DND-41 (cell line): ENCODE data around the gene COL2A1.

Experiments used
- ATAC-seq: fragments of 200-7000 bp; cut with Tn5 transposase; 3 replicates; pipeline ENCODE4 v1.9.1; 2021; ENCODE audit warnings: low read depth; ENCODE audit not compliant: insufficient read depth
- DNase-seq: peaks from one replicate; pipeline ENCODE4 v3.0.0-alpha.2; 2020
- H2AFZ ChIP-seq: 2 replicates; pipeline ENCODE4 v1.6.0; 2012; ENCODE audit warnings: low read depth, low read length
- H3K27ac ChIP-seq: 2 replicates; pipeline ENCODE4 v1.5.1; 2012; ENCODE audit warnings: low read length, inconsistent platforms
- H3K27me3 ChIP-seq: fragments of 200-600 bp; sonication (generic); 2 replicates; pipeline ENCODE4 v1.6.0; 2012; ENCODE audit warnings: low read length, mild to moderate bottlenecking, inconsistent platforms; ENCODE audit not compliant: insufficient read depth, poor library complexity
- H3K36me3 ChIP-seq: 2 replicates; pipeline ENCODE4 v1.5.1; 2012; ENCODE audit warnings: low read length, inconsistent platforms; ENCODE audit not compliant: insufficient read depth
- H3K4me1 ChIP-seq: 2 replicates; pipeline ENCODE4 v1.5.1; 2012; ENCODE audit warnings: mild to moderate bottlenecking, low read length; ENCODE audit not compliant: insufficient read depth
- H3K4me2 ChIP-seq: 2 replicates; pipeline ENCODE4 v1.6.0; 2012; ENCODE audit warnings: mild to moderate bottlenecking, moderate library complexity, low read length, inconsistent platforms; ENCODE audit not compliant: insufficient read depth
- H3K4me3 ChIP-seq, 2 experiments: fragments of 200-600 bp in 1 of 2; shearing (Covaris generic) in 1 of 2; 2 replicates each; pipeline ENCODE4 v1.5.1; 2012 to 2016; ENCODE audit warnings: inconsistent platforms in 2 of 2, low read length in 2 of 2, mild to moderate bottlenecking in 2 of 2, low read depth in 1 of 2, moderate library complexity in 1 of 2
- H3K79me2 ChIP-seq: 2 replicates; pipeline ENCODE4 v1.6.0; 2012; ENCODE audit warnings: low read length, inconsistent platforms; ENCODE audit not compliant: insufficient read depth
- H3K9ac ChIP-seq: 2 replicates; pipeline ENCODE4 v1.6.0; 2012; ENCODE audit warnings: low read depth, mild to moderate bottlenecking, inconsistent platforms, low read length, moderate library complexity
- H3K9me3 ChIP-seq: 2 replicates; pipeline ENCODE4 v1.5.1; 2012; ENCODE audit warnings: low read length, moderate library complexity, mild to moderate bottlenecking, inconsistent platforms; ENCODE audit not compliant: insufficient read depth, severe bottlenecking
- H4K20me1 ChIP-seq: 2 replicates; pipeline ENCODE4 v1.6.0; 2012; ENCODE audit warnings: low read length; ENCODE audit not compliant: insufficient read depth
- CTCF ChIP-seq: IDR thresholded peaks from 2 replicates; pipeline ENCODE4 v1.5.1; 2012; ENCODE audit warnings: borderline replicate concordance, low read length, moderate library complexity, mild to moderate bottlenecking; ENCODE audit not compliant: poor library complexity, severe bottlenecking; ENCODE audit errors: extremely low read depth
- EZH2 ChIP-seq: IDR thresholded peaks from 3 replicates; pipeline ENCODE4 v1.6.1; 2012; ENCODE audit warnings: borderline replicate concordance, low read depth, mild to moderate bottlenecking, moderate library complexity, low read length, inconsistent platforms; ENCODE audit not compliant: severe bottlenecking

Gene COL2A1

DNA sequence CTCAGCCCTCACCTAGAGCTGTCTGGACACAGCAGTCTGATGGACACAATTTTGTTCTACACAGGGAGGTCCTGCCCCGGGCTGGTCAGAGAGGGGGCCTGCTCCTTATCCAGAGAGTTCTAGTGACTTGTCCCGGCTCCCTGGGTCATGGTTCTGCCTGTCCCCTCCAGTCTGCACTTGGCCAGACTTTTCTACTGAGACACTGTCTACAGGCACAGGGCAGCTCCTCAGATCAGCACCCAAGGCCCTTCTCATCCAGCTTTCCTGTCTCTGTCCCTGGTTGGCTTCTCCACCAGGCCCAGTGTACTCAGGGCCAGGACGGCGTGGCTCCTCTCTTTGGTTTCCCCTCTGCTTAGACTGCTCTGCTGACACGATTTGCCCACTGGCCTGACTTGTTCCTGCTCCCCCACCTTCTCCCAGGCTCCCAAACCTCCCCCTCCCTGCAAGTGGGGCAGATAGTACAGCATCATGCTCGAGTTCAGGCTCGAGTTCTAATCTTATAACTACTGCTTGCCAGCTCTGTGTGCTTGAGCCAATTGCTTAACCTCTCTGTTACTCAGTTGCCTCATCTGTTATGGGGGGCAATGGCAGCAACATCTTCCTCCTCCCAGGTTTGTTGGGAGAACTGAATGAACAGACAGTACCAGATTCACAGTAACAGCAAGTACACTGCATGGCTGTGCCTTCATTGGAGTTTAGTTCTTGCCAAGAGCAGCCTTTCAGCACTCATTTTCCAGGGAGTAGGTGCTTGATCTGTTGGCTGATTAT is 22.0 kb upstream of the COL2A1 start:
- no peaks in the 10 kb centered on the region for H3K9me3 ChIP-seq
- TF ChIP-seq CTCF: no peak
- TF ChIP-seq EZH2: no peak
- H3K4me3 ChIP-seq: no peak overlapping the region
- no peaks in the 10 kb centered on the region for H3K4me1 ChIP-seq
- no peaks in the 10 kb centered on the region for H3K36me3 ChIP-seq
- H3K9ac ChIP-seq: no peak overlapping the region
- H4K20me1 ChIP-seq: no peaks in the 10 kb centered on the region
- ATAC-seq: no peak
- no peak overlapping the region for H3K27ac ChIP-seq
- no peak for DNase-seq
- peaks cover 5% of the 10 kb centered on the region for H3K27me3 ChIP-seq
- H2AFZ ChIP-seq: no peak overlapping the region
- H3K4me2 ChIP-seq: no peak overlapping the region
- H3K79me2 ChIP-seq: no peaks in the 10 kb centered on the region

GRCh38 chr12:48025281-48025680 is 21.0 kb upstream of the COL2A1 start:
- H3K4me3 ChIP-seq: no peak overlapping the region
- DNase-seq: no peak
- H3K79me2 ChIP-seq: no peaks in the 10 kb centered on the region
- H3K27ac ChIP-seq: no peak overlapping the region
- no peak for ATAC-seq
- no peak overlapping the region for H3K9ac ChIP-seq
- no peaks in the 10 kb centered on the region for H3K36me3 ChIP-seq
- H3K27me3 ChIP-seq: peaks cover 5% of the 10 kb centered on the region
- TF ChIP-seq CTCF (no peak), EZH2 (no peak)
- H4K20me1 ChIP-seq: no peaks in the 10 kb centered on the region
- no peaks in the 10 kb centered on the region for H3K9me3 ChIP-seq
- H3K4me1 ChIP-seq: no peaks in the 10 kb centered on the region
- no peak overlapping the region for H3K4me2 ChIP-seq
- H2AFZ ChIP-seq: no peak overlapping the region

GRCh38 chr12:48024735-48025134 is 20.5 kb upstream of the COL2A1 start:
- ATAC-seq: no peak
- TF ChIP-seq EZH2 (no peak), CTCF (no peak)
- Histone ChIP-seq H3K4me3 (no peak overlapping the region), H3K27me3 (peaks cover 6% of the 10 kb centered on the region), H3K27ac (no peak overlapping the region), H3K36me3 (no peaks in the 10 kb centered on the region), H3K9ac (no peak overlapping the region), H3K4me1 (no peaks in the 10 kb centered on the region), H3K79me2 (no peaks in the 10 kb centered on the region), H4K20me1 (no peaks in the 10 kb centered on the region), H3K4me2 (no peak overlapping the region), H3K9me3 (no peaks in the 10 kb centered on the region), H2AFZ (no peak overlapping the region)
- DNase-seq: no peak
